HG03354 (cell line): ENCODE data around the gene RPS15.

Source experiments
- ATAC-seq: cut with Tn5 transposase; IDR thresholded peaks from one replicate; pipeline ENCODE4 v1.9.1; 2021; ENCODE audit warnings: mild to moderate bottlenecking; ENCODE audit not compliant: unreplicated experiment, poor library complexity, severe bottlenecking

RPS15 gene

DNA sequence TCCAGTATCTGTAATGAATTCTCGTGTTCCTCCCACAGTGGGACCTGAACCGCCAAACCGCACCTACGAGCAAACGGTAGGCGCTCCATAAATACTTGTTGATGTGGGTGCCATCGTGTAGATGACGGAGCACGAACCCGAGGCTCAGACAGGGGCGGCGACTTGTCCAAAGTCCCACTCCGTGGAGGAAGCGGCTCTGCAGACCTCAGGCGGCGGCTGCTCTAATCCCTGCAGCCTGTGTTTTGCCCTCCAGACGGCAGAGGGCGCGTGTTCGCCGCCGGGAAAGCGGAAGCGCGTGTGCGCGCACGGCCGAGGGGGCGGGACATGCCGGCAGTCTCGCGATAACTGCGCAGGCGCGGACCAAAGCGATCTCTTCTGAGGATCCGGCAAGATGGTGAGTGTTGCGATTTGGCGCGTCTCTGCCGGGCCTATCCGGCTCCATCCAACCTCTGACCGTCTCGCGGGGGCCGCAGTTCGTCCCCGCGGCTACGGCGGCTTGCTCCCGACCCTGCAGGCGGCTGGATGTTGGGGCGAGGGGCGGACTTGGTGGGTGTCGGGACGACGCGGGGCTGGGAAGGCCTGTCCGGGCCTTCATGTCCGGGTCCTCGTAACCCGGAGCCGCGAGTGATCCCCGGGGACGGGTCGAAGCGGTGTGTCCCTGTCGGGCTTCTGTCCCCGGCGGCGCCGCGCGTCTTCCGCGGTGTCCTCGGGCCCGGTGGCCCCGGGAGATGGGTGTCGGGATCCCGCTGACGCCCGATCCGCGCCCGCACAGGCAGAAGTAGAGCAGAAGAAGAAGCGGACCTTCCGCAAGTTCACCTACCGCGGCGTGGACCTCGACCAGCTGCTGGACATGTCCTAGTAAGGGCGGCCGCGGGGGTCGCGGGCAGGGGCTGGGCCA, at the start of gene RPS15:
TSS of gene RPS15 (plus strand) at position 362 of the 898 bp plus-strand sequence. CDS start at position 392, 30 bp downstream.
- ATAC-seq, result peak; percentile 85

DNA sequence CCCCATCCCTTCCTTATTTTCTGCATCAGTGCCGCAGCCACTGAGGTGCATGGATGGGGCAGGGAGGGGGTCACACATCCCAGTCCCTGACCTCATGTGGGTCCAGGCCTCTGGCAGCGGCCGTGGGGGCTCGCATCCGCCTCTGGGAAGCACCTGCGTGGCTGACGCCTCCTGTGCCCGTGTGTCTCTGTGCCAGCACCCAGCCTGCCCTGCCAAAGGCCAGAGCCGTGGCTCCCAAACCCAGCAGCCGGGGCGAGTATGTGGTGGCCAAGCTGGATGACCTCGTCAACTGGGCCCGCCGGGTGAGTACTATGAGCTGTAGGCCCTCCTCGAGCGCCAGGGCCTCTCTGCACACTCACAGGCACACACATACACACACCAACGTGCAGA, 49.6 kb upstream of the RPS15 start:
- ATAC-seq, result no peak

DNA sequence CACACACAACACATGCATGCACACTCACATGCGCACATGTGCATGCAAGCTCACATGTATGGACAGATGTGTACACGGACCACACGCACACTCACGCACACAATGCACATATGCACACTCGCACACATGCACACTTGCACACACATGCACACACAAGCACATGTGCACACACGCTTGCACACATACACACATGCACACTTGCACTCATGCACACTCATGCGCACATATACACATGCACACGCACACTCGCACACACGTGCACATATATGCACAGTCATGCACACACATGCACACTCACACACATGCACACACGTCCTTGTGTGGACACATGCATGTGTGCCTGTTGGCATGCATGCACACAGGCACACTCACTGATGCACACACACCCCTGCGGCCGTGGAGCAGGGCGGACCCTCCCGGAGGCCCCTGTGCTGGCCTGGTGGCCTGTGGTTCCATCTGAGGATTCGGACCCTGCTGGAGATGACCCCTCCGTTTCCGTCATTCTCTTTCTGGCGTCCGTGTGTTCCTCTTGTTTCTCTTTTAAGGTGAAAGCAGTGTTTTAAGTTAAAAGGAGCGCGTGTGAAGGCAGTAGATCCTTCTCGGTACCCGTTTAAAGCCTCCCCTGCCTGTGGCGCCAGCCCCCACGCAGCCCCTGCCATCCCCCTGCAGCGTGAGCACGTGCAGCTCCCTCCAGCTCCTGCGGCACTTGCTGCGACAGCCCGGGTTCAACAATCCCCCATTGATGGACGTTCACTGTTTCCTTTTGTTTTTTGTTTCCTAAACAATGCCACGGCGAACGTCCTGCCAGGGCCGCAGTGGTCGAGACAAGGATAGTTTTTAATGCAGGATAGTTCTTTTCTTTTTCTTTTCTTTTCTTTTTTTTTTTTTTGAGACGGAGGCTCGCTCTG, 48.9 kb upstream of the RPS15 start:
- ATAC-seq, result no peak

DNA sequence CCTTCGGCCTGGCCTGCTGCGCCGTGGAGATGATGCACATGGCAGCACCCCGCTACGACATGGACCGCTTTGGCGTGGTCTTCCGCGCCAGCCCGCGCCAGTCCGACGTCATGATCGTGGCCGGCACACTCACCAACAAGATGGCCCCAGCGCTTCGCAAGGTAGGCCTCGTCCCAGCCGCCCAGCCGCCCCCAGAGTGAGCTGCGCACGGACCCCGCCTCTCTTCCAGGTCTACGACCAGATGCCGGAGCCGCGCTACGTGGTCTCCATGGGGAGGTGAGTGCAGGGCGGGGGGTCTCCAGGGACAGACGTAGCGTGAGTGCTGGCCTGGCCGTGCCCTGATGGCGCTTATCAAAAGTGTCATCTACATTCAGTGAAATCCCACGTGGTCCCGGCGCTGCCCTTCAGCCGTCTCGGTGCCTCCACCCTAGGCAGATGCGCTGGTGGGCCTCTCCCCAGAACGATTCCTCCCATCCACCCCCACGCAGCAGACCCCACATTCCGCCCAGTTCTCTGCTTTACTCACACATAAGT, 47.2 kb upstream of the RPS15 start:
- ATAC-seq, result no peak

DNA sequence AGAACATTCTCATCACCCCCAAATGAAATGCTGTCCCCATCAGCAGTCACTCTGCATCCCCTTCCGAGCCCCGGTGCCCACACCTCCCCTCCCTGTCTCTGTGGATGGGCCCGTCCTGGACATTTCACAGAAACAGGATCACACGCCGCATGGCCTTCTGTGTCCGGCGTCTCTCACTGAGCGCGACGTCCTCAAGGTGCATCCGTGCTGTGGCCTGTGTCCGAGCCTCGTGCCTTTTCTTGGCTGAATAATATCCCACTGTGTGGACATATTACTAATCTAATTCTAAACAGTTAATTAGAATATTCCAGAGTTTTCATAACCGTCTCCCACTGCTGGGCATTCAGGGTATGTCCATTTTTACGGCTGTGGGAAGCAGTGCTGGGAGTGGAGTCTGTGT, 45.8 kb upstream of the RPS15 start:
- no peak for ATAC-seq

DNA sequence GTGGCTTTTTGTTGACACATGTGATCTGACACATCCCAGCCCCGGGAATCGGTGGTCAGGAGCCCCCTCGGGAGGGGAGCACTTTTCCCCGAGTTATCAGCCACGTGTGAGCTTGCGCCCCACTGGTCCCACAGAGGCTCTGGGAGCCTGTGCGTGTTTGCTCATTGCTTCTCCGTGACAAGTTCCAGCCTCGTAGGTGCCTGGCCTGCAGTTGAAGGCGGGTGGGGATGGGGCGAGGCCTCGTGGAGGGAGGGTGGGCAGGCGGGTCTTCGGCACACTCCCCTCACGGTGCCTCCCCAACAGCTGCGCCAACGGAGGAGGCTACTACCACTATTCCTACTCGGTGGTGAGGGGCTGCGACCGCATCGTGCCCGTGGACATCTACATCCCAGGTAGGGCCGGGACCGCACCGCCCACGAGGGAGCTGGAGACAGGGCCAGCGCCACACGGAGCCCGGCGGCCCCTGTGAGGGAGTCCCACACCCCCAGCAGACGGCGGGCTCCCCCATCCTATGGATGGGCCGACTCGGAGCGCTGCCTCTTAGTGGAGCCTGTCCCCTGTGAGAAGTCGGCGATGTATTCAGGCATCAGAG, 45.2 kb upstream of the RPS15 start:
- no peak for ATAC-seq

DNA sequence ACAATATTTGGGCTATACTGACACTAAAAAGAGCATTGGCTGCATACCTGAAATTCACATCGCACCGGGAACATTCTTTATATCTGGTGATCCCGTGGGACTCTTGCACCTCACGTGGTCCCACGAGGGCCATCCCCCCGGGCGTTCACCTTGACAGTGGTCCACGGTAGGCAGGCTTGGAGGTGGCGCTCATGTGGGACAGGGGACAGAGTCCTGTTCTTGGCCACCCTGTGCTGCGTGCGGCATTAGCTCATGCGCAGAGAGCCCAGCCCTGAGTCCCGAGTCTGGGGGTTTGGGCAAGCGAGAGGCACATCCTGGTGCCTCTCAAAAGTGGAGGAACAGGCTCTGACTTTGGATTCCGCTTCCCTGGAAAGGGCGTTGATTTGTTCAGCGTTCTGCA, 44.4 kb upstream of the RPS15 start:
- ATAC-seq, result no peak

DNA sequence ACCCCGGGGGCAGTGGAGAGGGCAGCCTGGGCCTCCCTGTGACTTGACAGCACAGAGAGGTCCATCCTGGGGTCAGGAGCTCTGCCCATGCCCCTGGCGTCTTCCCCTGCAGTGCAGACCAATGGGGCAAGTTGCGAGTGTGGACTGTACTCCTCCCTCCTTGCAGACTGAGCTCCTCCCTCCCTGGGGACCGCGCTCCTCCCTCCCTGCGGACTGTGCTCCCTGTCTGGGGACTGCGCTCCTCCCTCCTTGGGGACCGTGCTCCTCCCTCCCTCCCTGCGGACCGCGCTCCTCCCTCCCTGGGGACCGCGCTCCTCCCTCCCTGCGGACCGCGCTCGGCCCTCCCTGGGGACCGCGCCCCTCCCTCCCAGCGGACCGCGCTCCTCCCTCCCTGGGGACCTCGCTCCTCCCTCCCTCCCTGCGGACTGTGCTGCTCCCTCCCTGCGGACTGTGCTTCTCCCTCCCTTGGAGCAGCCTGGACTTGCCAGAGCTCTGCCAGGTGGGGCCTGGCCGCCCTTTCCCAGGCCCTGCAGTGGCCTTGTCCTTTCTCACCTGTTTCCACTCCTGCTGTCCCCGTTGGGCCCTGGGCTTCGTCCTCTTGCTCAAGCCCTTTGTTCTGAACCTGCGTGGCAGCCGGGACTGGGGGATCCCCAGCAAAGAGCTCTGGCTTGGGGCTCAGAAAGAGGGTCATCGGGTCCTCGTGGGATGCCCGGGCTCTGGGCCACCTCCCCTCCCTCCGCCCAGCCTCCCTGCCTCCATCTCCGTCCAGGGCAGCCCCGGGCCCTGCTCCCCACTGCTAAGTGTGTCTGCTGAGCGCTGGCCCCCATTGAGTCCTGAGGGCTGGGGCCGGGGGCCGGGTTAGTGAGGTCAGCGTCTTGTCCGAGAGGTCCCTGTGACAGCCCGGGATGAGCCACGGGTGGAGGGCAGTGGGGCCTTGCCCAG, 43.7 kb upstream of the RPS15 start:
- no peak for ATAC-seq

DNA sequence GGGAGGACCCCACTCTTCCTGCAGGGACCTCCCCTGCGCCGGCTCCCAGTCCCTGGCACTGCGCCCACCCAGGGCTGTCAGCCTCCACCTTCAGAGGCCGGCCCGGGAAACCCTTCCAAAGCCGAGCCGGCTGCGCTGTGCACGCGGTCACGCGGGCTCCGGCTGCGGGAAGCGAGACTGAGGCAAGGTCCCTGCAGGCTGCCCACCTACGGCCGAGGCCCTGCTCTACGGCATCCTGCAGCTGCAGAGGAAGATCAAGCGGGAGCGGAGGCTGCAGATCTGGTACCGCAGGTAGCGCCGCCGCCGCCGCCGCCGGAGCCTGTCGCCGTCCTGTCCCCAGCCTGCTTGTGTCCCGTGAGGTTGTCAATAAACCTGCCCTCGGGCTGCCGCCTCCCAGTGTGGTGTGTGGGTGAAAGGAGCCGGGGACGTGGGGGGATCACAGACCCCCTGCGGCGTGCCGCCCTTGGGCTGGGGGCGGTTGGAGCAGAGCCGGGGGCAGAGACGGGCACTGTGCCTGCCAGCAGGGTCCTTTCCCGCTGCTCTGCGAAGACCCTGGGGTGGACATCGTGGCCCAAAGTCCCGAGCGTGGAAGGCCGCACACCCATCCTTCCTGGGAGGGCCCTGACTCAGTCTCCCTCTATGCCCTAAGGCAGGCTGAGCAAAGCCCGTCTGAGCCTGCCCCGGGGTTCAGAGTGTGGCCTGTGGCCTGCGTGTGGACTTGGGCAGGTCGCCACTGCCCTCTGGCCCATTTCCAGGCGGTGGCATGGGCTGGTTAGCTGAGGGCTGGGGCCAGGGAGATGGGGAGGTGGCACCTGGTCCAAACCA, 42.8 kb upstream of the RPS15 start:
- ATAC-seq, result no peak

DNA sequence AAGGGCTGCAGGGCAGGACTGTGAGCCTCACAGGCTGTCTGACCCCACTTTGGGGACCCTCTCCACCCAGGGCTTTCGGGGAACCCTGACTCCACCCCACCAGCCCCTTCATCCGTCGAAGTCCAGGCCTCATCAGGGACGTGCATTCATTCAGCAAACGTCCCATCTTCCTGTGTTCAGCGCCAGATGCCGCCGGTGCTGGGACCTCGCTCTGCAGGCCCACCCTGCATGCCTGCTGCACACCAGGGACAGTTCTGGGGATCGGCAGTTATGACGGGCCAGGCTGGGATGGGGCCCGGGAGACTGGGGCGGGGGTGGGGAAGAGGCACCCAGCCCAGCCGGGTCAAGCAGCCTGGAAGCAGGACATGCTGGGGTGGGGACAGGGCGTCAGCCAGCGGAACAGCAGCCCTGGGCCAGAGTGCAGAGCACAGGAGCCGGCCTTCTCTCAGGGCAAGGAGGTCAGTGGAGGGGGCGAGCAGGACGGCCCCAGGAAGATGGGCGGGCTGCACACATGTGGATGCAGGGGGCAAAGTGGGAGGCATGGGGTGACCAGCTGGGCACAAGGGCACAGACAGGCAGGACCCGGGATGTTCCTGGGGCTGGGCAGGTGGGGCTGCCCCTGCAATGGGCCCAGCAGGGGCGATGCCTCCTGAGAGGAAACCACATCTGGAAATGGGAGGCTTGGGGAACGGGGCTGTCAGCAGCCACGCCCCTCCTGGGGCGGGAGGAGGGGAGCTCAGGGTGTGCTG, 42.0 kb upstream of the RPS15 start:
- no peak for ATAC-seq

DNA sequence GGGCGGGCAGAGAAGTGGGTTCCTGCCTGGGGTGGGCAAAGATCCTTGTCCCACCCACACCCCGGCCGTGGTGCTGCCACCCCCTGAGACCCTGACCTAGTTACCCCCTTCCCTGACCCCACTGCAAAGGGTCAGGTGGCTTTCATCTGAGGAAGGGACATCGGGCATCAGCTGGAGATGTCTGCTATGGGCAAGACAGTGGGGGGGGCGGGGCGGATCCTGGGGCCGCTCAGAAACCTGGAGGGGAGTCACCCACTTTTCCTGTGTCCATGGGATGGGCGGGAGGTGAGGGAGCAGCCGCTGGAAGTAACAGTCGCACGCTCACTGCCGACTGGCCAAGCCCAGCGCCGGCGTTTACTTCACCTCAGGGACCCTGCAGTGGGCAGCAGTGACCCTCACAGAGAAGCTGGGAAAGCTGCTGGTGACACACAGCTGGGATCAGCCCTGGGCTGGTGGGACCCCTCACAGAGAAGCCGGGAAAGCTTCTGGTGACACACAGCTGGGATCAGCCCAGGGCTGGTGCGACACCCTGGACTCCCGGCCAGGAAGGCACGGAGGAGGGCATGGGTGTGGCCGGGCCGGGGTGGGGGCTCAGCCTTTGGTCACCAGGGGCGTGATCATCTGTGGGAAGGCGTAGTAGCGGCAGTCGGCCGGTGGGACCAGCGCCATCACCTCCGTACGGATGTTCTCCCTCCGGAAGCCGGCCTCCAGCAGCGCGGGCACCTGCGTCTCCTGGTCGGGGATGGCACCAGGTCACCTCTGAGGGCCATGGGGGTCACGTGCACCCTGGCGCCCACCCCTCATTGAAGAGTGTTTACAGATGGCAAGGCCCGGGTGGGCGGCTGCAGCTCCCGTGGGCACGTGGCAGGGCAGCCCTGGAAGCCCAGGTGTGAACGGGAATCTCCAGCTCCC, 41.2 kb upstream of the RPS15 start:
- ATAC-seq, result no peak

DNA sequence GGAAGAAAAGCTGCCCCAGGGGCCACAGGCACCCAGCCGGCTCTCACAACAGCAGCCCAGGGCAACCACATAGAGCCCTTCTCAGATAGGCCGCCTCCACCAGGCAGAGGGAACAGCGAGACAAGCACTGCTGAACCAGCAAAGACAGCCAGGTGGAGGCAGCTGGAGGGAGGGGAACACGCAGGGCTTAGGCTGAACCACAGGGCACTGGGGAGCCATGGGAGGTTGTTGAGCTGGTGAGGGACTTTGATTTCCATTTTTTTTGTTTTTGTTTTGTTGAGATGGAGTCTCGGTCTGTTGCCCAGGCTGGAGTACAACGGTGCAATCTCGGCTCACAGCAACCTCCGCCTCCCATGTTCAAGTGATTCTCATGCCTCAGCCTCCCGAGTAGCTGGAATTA, 40.4 kb upstream of the RPS15 start:
- no peak for ATAC-seq

DNA sequence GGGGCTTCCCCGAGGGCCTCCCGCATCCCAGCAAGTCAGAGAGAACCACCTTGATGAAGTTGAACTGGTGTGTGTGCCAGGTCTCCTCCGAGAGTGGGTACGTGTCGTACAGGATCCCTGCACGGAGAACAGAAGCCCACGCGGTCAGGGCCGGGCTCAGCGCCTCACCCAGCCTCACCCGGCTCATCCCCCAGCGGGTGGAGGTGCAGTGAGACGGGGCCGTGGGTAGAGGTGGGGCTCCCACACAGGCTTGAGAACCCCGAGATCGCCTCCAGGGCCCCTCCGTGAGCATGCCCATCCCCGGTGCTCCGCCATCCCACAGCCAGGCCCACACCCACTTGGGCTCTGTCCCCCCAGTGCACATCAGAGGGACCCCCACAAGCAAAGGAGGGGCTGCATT, 39.1 kb upstream of the RPS15 start:
- no peak for ATAC-seq

DNA sequence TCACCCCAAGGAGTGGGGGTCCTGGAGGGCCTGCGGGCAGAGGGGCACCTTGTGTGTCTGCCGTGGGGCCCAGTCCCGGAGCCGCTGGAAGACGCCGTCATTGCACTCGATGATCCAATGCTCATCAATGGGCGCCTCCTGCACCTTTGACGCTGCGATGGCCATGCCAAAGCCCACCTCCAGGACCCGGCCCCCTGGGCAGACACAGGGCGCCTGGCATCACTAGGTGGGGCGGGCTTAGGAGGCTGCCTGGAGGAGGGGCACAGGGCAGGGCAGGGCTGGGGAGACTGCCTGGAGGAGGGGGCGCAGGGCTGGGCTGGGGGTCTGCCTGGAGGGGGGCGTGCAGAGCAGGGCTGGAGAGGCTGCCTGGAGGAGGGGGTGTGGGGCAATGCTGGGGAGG, 38.5 kb upstream of the RPS15 start:
- no peak for ATAC-seq

DNA sequence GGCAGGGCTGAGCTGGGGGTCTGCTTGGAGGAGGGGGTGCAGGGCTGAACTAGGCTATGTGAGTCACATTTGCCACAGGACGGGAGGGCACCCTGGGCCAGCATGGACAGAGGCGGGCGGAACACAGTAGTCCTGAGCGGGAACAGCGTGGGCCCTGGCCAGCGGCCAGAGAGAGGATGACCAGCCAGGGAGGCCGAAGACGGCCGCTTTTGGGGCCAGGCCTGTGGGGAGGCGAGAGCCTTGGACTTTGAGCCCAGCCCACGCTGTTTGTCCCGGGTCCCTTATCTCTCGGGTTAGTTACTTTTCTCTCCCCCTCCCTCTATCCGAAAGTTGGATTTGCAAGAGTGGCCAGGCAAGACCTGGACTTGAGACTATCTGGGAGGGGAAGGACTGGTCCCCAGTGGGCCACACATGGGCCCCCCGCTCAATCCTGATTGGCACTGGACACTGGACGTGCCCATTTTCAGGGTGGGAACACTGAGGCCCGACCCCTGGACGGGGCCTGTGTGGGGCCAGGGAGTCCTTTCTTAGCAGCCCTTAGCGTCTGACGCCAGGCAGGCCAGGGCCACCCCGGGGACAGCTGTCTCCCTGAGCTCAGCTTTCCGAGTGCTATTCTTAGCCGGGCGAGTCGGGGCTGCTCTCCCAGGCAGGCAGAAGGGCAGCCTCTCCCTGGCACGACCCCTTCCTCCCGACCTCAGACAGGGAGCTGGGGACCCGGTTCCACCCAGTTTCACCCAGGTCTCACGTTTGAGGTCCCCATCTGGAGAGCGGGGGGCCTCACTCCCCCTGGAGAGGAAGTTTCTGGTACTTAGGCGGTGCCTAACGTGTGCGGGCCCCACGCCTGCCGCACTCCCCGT, 37.7 kb upstream of the RPS15 start:
- no peak for ATAC-seq
